IMR-90 (cell line): ENCODE measurements around the gene POTEE. TPM values are rescaled to one million over a fixed set of nuclear protein-coding genes. Genes with fewer than 3 reads are reported as not detected.

Experiments
- ATAC-seq: fragments of 200-7000 bp; cut with Tn5 transposase; 2 replicates; pipeline ENCODE4 v1.9.1; 2020; ENCODE audit warnings: low read depth, mild to moderate bottlenecking, moderate library complexity
- BruUV-seq: library from RNA; stranded (reverse); fragments of 400-500 nt; replicated peaks from 2 replicates; lab custom pipeline; 2021; lab: Mats Ljungman, UMichigan
- CTCF ChIA-PET: fragments of 300-600 bp; formaldehyde crosslinking; extraction: SDS; loops from one replicate; lab custom pipeline; 2021; ENCODE audit warnings: antibody characterized with exemption; lab: Yijun Ruan, JAX
- POLR2A ChIA-PET: fragments of 300-600 bp; sonication (Branson Sonifier 250); formaldehyde crosslinking; loops from one replicate; lab custom pipeline; 2022; ENCODE audit warnings: antibody characterized with exemption; ENCODE audit not compliant: unreplicated experiment; lab: Charles Lee
- DNase-seq: peaks from one replicate; pipeline ENCODE4 v3.0.0; 2013
- H2AFZ ChIP-seq: replicated peaks from 2 replicates; pipeline ENCODE3; 2013; ENCODE audit warnings: low read length, mild to moderate bottlenecking; ENCODE audit not compliant: poor library complexity
- H2AK5ac ChIP-seq: 2 replicates; pipeline ENCODE4 v1.6.1; 2013; ENCODE audit warnings: low read depth, low read length, inconsistent platforms
- H2AK9ac ChIP-seq: replicated peaks from 2 replicates; pipeline ENCODE3; 2013; ENCODE audit warnings: mild to moderate bottlenecking, low read depth, low read length, moderate library complexity; ENCODE audit not compliant: poor library complexity
- H2BK120ac ChIP-seq: 2 replicates; pipeline ENCODE4 v1.6.1; 2013; ENCODE audit warnings: low read depth, low read length, inconsistent platforms
- H2BK15ac ChIP-seq: 3 replicates; pipeline ENCODE4 v1.6.1; 2013; ENCODE audit warnings: low read depth, low read length, inconsistent platforms
- H2BK20ac ChIP-seq: 2 replicates; pipeline ENCODE4 v1.6.1; 2013; ENCODE audit warnings: low read depth, mild to moderate bottlenecking, inconsistent platforms, low read length, moderate library complexity
- H2BK5ac ChIP-seq: 2 replicates; pipeline ENCODE4 v1.6.1; 2013; ENCODE audit warnings: mild to moderate bottlenecking, low read depth, low read length, inconsistent platforms; ENCODE audit not compliant: poor library complexity, severe bottlenecking
- H3K14ac ChIP-seq: replicated peaks from 2 replicates; pipeline ENCODE4 v1.6.1; 2013; ENCODE audit warnings: low read depth, low read length, inconsistent platforms
- H3K18ac ChIP-seq: 2 replicates; pipeline ENCODE4 v1.6.1; 2013; ENCODE audit warnings: low read depth, low read length, control low read depth
- H3K23ac ChIP-seq: 2 replicates; pipeline ENCODE4 v1.6.1; 2013; ENCODE audit warnings: low read depth, low read length, inconsistent platforms
- H3K27ac ChIP-seq: 2 replicates; pipeline ENCODE4 v1.5.1; 2013; ENCODE audit warnings: mild to moderate bottlenecking, control low read depth, low read length; ENCODE audit not compliant: insufficient read depth
- H3K27me3 ChIP-seq: 2 replicates; pipeline ENCODE4 v1.6.1; 2013; ENCODE audit warnings: low read length; ENCODE audit not compliant: control insufficient read depth, insufficient read depth
- H3K36me3 ChIP-seq: 2 replicates; pipeline ENCODE4 v1.6.1; 2013; ENCODE audit warnings: low read length, mixed read lengths; ENCODE audit not compliant: control insufficient read depth, insufficient read depth
- H3K4ac ChIP-seq: 2 replicates; pipeline ENCODE4 v1.6.1; 2013; ENCODE audit warnings: low read depth, low read length, inconsistent platforms
- H3K4me1 ChIP-seq: 2 replicates; pipeline ENCODE4 v1.6.1; 2013; ENCODE audit warnings: low read length, mixed read lengths; ENCODE audit not compliant: control insufficient read depth, insufficient read depth
- H3K4me2 ChIP-seq: 2 replicates; pipeline ENCODE4 v1.6.1; 2013; ENCODE audit warnings: low read depth, mild to moderate bottlenecking, control low read depth, low read length, moderate library complexity
- H3K4me3 ChIP-seq: 2 replicates; pipeline ENCODE4 v1.5.1; 2013; ENCODE audit warnings: low read depth, mild to moderate bottlenecking, control low read depth, low read length, moderate library complexity; ENCODE audit not compliant: insufficient read depth
- H3K56ac ChIP-seq: 2 replicates; pipeline ENCODE4 v1.6.1; 2013; ENCODE audit warnings: low read length, inconsistent platforms; ENCODE audit not compliant: insufficient read depth; ENCODE audit errors: extremely low read depth
- H3K79me1 ChIP-seq, 2 experiments: 2 replicates each; pipeline ENCODE4 v1.6.1; 2013; ENCODE audit warnings: low read length in 2 of 2, inconsistent platforms in 1 of 2, low read depth in 1 of 2
- H3K9ac ChIP-seq: 2 replicates; pipeline ENCODE4 v1.6.1; 2013; ENCODE audit warnings: low read depth, low read length, control low read depth
- H3K9me1 ChIP-seq: 2 replicates; pipeline ENCODE4 v1.6.1; 2013; ENCODE audit warnings: low read length, inconsistent platforms; ENCODE audit not compliant: insufficient read depth
- H3K9me3 ChIP-seq: 2 replicates; pipeline ENCODE4 v1.6.1; 2013; ENCODE audit warnings: low read length; ENCODE audit not compliant: control insufficient read depth, insufficient read depth
- H4K20me1 ChIP-seq: 2 replicates; pipeline ENCODE4 v1.6.1; 2013; ENCODE audit warnings: low read length, inconsistent platforms; ENCODE audit not compliant: insufficient read depth
- H4K5ac ChIP-seq: 2 replicates; pipeline ENCODE4 v1.6.1; 2013; ENCODE audit warnings: mild to moderate bottlenecking, low read depth, low read length, control low read depth
- H4K8ac ChIP-seq, 2 experiments: 2 replicates each; pipeline ENCODE4 v1.6.1; 2013; ENCODE audit warnings: low read depth in 2 of 2, low read length in 2 of 2, control low read depth in 1 of 2, inconsistent platforms in 1 of 2
- H4K91ac ChIP-seq: 2 replicates; pipeline ENCODE4 v1.6.1; 2013; ENCODE audit warnings: low read depth, low read length, inconsistent platforms; ENCODE audit not compliant: insufficient read depth
- CEBPB ChIP-seq: IDR thresholded peaks from 2 replicates; pipeline ENCODE4 v1.6.1; 2012; ENCODE audit warnings: low read depth, low read length, improper control_type of control experiment
- ELK1 ChIP-seq: fragments of 150-350 bp; IDR thresholded peaks from 2 replicates; pipeline ENCODE4 v1.6.1; 2016; ENCODE audit warnings: low read depth, mild to moderate bottlenecking, low read length, moderate library complexity, borderline replicate concordance
- FOS ChIP-seq: fragments of 150-350 bp; IDR thresholded peaks from 2 replicates; pipeline ENCODE4 v1.6.1; 2016; ENCODE audit warnings: low read depth, low read length
- POLR2A ChIP-seq: IDR thresholded peaks from 2 replicates; pipeline ENCODE4 v1.6.1; 2012; ENCODE audit warnings: mild to moderate bottlenecking, low read depth, low read length
- RFX5 ChIP-seq: IDR thresholded peaks from 2 replicates; pipeline ENCODE4 v1.8.0; 2012; ENCODE audit warnings: low read depth, mild to moderate bottlenecking, low read length, moderate library complexity
- USF2 ChIP-seq: fragments of 150-350 bp; IDR thresholded peaks from 2 replicates; pipeline ENCODE4 v1.6.1; 2017; ENCODE audit warnings: mild to moderate bottlenecking, antibody characterized with exemption, low read length, low read depth
- WGBS, 2 experiments: methylation state at CpG; one replicate each; pipeline versions ENCODE4 v1.1.5 to v1.1.7; 2013; ENCODE audit warnings: missing lambda C conversion rate in 2 of 2; ENCODE audit not compliant: insufficient read length in 1 of 2; ENCODE audit errors: extremely low coverage in 2 of 2; 5-methylcytosine and 5-hydroxymethylcytosine counted together
- dilution Hi-C: fragments of 300-500 bp; cut with HindIII; formaldehyde crosslinking; loops from one replicate; pipeline ENCODE4 v1.14.3; 2018; ENCODE audit warnings: low sequenced_read_pairs; ENCODE audit not compliant: unreplicated experiment
- in situ Hi-C: fragments of 300-500 bp; cut with MboI; formaldehyde crosslinking; loops from 3 replicates; pipeline ENCODE4 v1.14.3; 2019; ENCODE audit warnings: low sequenced_read_pairs, inconsistent platforms, mixed read lengths
- intact Hi-C: fragments of 100-400 bp; cut with micrococcal nuclease; formaldehyde crosslinking; loops from 2 replicates; pipeline ENCODE4 v1.10.0; 2022
- polyA plus RNA-seq, 3 experiments: library from polyadenylated mRNA; depleted of rRNA; stranded (reverse); fragments of >200 nt; gene quantifications; 2 replicates each; pipeline ENCODE4 v1.2.3, GENCODE V29; 2012; ENCODE audit warnings: low replicate concordance in 1 of 3
- total RNA-seq: library from RNA; depleted of rRNA; stranded (reverse); fragments of >200 nt; gene quantifications from 2 replicates; pipeline ENCODE4 v1.2.3, GENCODE V29; 2012
- TF ChIP-seq, protein P1 (sequence below): conservative IDR thresholded peaks from 2 replicates; pipeline ENCODE4 v1.5.1; 2012; ENCODE audit warnings: mild to moderate bottlenecking, low read depth, low read length, improper control_type of control experiment

POTEE gene
- total and polyA plus RNA-seq, 2 of the 4 experiments (the other 2 are of a cell fraction): 0.02 TPM; not detected in 1

GRCh38 chr2:131201098-131201497, 8.2 kb upstream of the POTEE start:
- 78% methylated on average over 5 of the region's 14 CpGs; no CpG with 5 or more reads in 1 of the 2 experiments for WGBS, 2 experiments
- TF ChIP-seq, protein P1, sequence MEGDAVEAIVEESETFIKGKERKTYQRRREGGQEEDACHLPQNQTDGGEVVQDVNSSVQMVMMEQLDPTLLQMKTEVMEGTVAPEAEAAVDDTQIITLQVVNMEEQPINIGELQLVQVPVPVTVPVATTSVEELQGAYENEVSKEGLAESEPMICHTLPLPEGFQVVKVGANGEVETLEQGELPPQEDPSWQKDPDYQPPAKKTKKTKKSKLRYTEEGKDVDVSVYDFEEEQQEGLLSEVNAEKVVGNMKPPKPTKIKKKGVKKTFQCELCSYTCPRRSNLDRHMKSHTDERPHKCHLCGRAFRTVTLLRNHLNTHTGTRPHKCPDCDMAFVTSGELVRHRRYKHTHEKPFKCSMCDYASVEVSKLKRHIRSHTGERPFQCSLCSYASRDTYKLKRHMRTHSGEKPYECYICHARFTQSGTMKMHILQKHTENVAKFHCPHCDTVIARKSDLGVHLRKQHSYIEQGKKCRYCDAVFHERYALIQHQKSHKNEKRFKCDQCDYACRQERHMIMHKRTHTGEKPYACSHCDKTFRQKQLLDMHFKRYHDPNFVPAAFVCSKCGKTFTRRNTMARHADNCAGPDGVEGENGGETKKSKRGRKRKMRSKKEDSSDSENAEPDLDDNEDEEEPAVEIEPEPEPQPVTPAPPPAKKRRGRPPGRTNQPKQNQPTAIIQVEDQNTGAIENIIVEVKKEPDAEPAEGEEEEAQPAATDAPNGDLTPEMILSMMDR: no peak
- no peak for TF ChIP-seq ELK1
- TF ChIP-seq POLR2A: no peak
- no peak for TF ChIP-seq CEBPB
- no peak for TF ChIP-seq FOS
- TF ChIP-seq RFX5: no peak
- no peak for TF ChIP-seq USF2
- no TSS peak for BruUV-seq

More at GRCh38 chr2:131201098-131201497, 8.2 kb upstream of the POTEE start:
- no peak overlapping the region for H2BK20ac ChIP-seq
- H2BK5ac ChIP-seq: no peak overlapping the region
- H2AK5ac ChIP-seq: no peak overlapping the region
- H2BK120ac ChIP-seq: no peak overlapping the region
- no peak overlapping the region for H3K23ac ChIP-seq
- no peak overlapping the region for H3K14ac ChIP-seq
- H3K9ac ChIP-seq: no peak overlapping the region
- DNase-seq (no peak), ATAC-seq (no peak)
- no peak overlapping the region for H3K4me2 ChIP-seq
- no peak overlapping the region for H4K8ac ChIP-seq
- dilution Hi-C loops: no loop called here
- no peak overlapping the region for H3K18ac ChIP-seq
- H3K79me1 ChIP-seq: no peaks in the 10 kb centered on the region
- H4K5ac ChIP-seq: no peak overlapping the region
- no peak overlapping the region for H3K27ac ChIP-seq
- H3K27me3 ChIP-seq: no peaks in the 10 kb centered on the region
- no peak overlapping the region for H2AK9ac ChIP-seq
- no peaks in the 10 kb centered on the region for H3K9me3 ChIP-seq
- intact Hi-C loops: no loop called here
- H2AFZ ChIP-seq: no peak overlapping the region
- no peaks in the 10 kb centered on the region for H3K36me3 ChIP-seq
- H4K91ac ChIP-seq: no peak overlapping the region
- in situ Hi-C loops: no loop called here
- H3K4me1 ChIP-seq: no peaks in the 10 kb centered on the region
- no peak overlapping the region for H2BK15ac ChIP-seq
- ChIA-PET CTCF (no interaction called here), POLR2A (no interaction called here)
- no peak overlapping the region for H3K4ac ChIP-seq
- H3K4me3 ChIP-seq: no peak overlapping the region
- H3K56ac ChIP-seq: no peak overlapping the region
- H4K20me1 ChIP-seq: no peaks in the 10 kb centered on the region
- no peaks in the 10 kb centered on the region for H3K9me1 ChIP-seq
